OCI-LY7 (cell line): ENCODE data around the gene GALNT10. TPM values are rescaled to one million over a fixed set of nuclear protein-coding genes. Genes with fewer than 3 reads are reported as not detected.

Source experiments
- BruUV-seq: library from RNA; stranded (reverse); fragments of 400-500 nt; replicated peaks from 2 replicates; lab custom pipeline; 2021; lab: Mats Ljungman, UMichigan
- CTCF ChIA-PET: fragments of 300-600 bp; sonication (Branson Sonifier 250); formaldehyde crosslinking; loops from one replicate; lab custom pipeline; 2022; ENCODE audit warnings: antibody characterized with exemption; ENCODE audit not compliant: unreplicated experiment; lab: Charles Lee
- POLR2A ChIA-PET: fragments of 300-600 bp; sonication (Branson Sonifier 250); formaldehyde crosslinking; loops from one replicate; lab custom pipeline; 2022; ENCODE audit warnings: antibody characterized with exemption; lab: Charles Lee
- DNase-seq: peaks from one replicate; pipeline ENCODE4 v3.0.0-alpha.2; 2015; ENCODE audit warnings: low spot score
- H2AFZ ChIP-seq: fragments of 200-600 bp; sonication (generic), shearing (Covaris generic); 2 replicates; pipeline ENCODE4 v1.6.1; 2014; ENCODE audit warnings: mild to moderate bottlenecking, antibody characterized with exemption, low read length, moderate library complexity
- H3K27ac ChIP-seq: fragments of 200-600 bp; sonication (generic); 2 replicates; pipeline ENCODE4 v1.5.1; 2014; ENCODE audit warnings: mixed run types, low read depth, mild to moderate bottlenecking, moderate library complexity, low read length, inconsistent platforms; ENCODE audit not compliant: poor library complexity, severe bottlenecking
- H3K36me3 ChIP-seq: fragments of 200-600 bp; sonication (generic); 2 replicates; pipeline ENCODE4 v1.6.1; 2014; ENCODE audit warnings: mild to moderate bottlenecking, antibody characterized with exemption, low read length, moderate library complexity, mixed read lengths; ENCODE audit not compliant: insufficient read depth
- H3K4me1 ChIP-seq: fragments of 200-600 bp; sonication (generic); 2 replicates; pipeline ENCODE4 v1.5.1; 2014; ENCODE audit warnings: mild to moderate bottlenecking, low read length; ENCODE audit not compliant: insufficient read depth, poor library complexity, severe bottlenecking
- H3K4me2 ChIP-seq: fragments of 200-600 bp; sonication (generic); 2 replicates; pipeline ENCODE4 v1.6.1; 2014; ENCODE audit warnings: mild to moderate bottlenecking, low read length
- H3K4me3 ChIP-seq: fragments of 200-600 bp; sonication (generic); 2 replicates; pipeline ENCODE4 v1.5.1; 2014; ENCODE audit warnings: mild to moderate bottlenecking, low read depth, low read length; ENCODE audit not compliant: poor library complexity, severe bottlenecking
- H3K79me2 ChIP-seq: fragments of 200-600 bp; sonication (generic); 2 replicates; pipeline ENCODE4 v1.6.1; 2016; ENCODE audit warnings: low read depth, mild to moderate bottlenecking, low read length, moderate library complexity, mixed read lengths; ENCODE audit not compliant: insufficient read depth
- H3K9me2 ChIP-seq: fragments of 200-600 bp; sonication (generic); 2 replicates; pipeline ENCODE4 v1.6.1; 2016; ENCODE audit warnings: mild to moderate bottlenecking, low read length, mixed read lengths; ENCODE audit not compliant: insufficient read depth
- H3K9me3 ChIP-seq: fragments of 200-600 bp; sonication (generic); 2 replicates; pipeline ENCODE4 v1.6.1; 2014; ENCODE audit warnings: mild to moderate bottlenecking, mixed run types, low read length, mixed read lengths
- H4K20me1 ChIP-seq: fragments of 200-600 bp; sonication (generic); 2 replicates; pipeline ENCODE4 v1.6.1; 2014; ENCODE audit warnings: mild to moderate bottlenecking, antibody characterized with exemption, low read length, moderate library complexity, mixed read lengths; ENCODE audit not compliant: insufficient read depth
- CTCF ChIP-seq: fragments of 200-600 bp; sonication (generic); conservative IDR thresholded peaks from 2 replicates; pipeline ENCODE4 v1.5.1; 2014; ENCODE audit warnings: mild to moderate bottlenecking, antibody characterized with exemption, low read length, moderate library complexity, mixed read lengths
- EZH2phosphoT487 ChIP-seq: fragments of 200-600 bp; sonication (generic); IDR thresholded peaks from 2 replicates; pipeline ENCODE4 v1.6.1; 2018; ENCODE audit warnings: low read depth, borderline replicate concordance, mild to moderate bottlenecking, mixed run types, antibody characterized with exemption, low read length, moderate library complexity, mixed read lengths
- intact Hi-C: fragments of 100-400 bp; cut with micrococcal nuclease; formaldehyde crosslinking; loops from one replicate; pipeline ENCODE4 v1.10.0; 2022; ENCODE audit not compliant: unreplicated experiment
- total RNA-seq, 2 experiments: library from RNA; depleted of rRNA in 1 of 2; stranded (reverse); fragments of >200 nt in 1 of 2; shearing (Covaris generic) in 1 of 2; gene quantifications; 2 replicates each; pipeline ENCODE4 v1.2.3, GENCODE V29; 2014 to 2022

The GALNT10 gene
- total RNA-seq, 2 experiments from 2014 or later = 7.3 to 20.6 TPM

- no peaks in the 10 kb centered on the region for H3K79me2 ChIP-seq
- H2AFZ ChIP-seq = no peak overlapping the region
- no peaks in the 10 kb centered on the region; the same call in 1 of the 2 replicates for H4K20me1 ChIP-seq
- TF ChIP-seq CTCF (no peak), EZH2phosphoT487 (no peak)
- intact Hi-C loops = no loop called here
- H3K27ac ChIP-seq = no peak overlapping the region
- ChIA-PET POLR2A (no interaction called here), CTCF (no interaction called here)
- no peaks in the 10 kb centered on the region for H3K36me3 ChIP-seq
- H3K9me2 ChIP-seq = no peaks in the 10 kb centered on the region
- H3K4me2 ChIP-seq = peak overlapping the region; percentile 46
- no peak overlapping the region for H3K4me3 ChIP-seq
- no peaks in the 10 kb centered on the region for H3K9me3 ChIP-seq
- H3K4me1 ChIP-seq = peaks cover 16% of the 10 kb centered on the region
- BruUV-seq = no TSS peak
- DNase-seq = peak; percentile 54
These were observed 48.4 kb downstream of the GALNT10 start for GRCh38 chr5:154238776-154239481.

- H3K36me3 ChIP-seq = no peaks in the 10 kb centered on the region
- H4K20me1 ChIP-seq = no peaks in the 10 kb centered on the region; the same call in 1 of the 2 replicates
- no peak overlapping the region for H3K4me2 ChIP-seq
- H3K4me1 ChIP-seq = peaks cover 16% of the 10 kb centered on the region
- ChIA-PET CTCF (interaction anchor here (1.2 kb wide), 1 partner anchor 10 kb away, joined by 4 read pairs; no protein-coding TSS in a partner anchor), POLR2A (interaction anchor here (1.6 kb wide), 1 partner anchor 9 kb away, joined by 4 read pairs; no protein-coding TSS in a partner anchor)
- H3K9me3 ChIP-seq = no peaks in the 10 kb centered on the region
- no peak for DNase-seq
- intact Hi-C loops = no loop called here
- H3K79me2 ChIP-seq = no peaks in the 10 kb centered on the region
- H3K9me2 ChIP-seq = no peaks in the 10 kb centered on the region
- H3K4me3 ChIP-seq = no peak overlapping the region
- BruUV-seq = no TSS peak
- no peak for TF ChIP-seq EZH2phosphoT487
- TF ChIP-seq CTCF = no peak
- H2AFZ ChIP-seq = no peak overlapping the region
- no peak overlapping the region for H3K27ac ChIP-seq
These were observed 50.1 kb downstream of the GALNT10 start for GRCh38 chr5:154240595-154240994.

DNA sequence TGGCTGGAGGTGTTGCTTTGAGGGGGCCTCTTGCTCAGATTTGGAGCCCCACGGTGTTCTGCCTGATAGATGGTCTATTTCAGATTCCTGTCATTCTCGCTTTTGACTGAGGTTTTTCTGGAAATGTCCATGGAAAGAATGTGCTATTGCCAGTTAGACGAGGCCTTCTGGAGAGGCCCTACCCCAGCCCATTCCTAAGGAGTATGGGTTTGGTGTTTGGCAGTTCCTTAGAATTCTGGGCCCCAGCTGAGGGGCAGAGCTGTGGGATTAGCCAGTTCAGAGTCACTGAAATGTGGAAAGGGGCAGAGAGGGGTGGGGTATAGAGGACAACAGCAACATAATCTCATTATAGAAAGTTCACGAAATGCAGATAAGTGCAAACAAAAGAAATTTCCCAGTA lies 50.5 kb downstream of the GALNT10 start:
- Histone ChIP-seq H3K36me3 (no peaks in the 10 kb centered on the region), H3K4me3 (no peak overlapping the region), H3K4me1 (peaks cover 16% of the 10 kb centered on the region), H3K4me2 (no peak overlapping the region), H2AFZ (no peak overlapping the region), H3K79me2 (no peaks in the 10 kb centered on the region), H3K27ac (no peak overlapping the region), H3K9me3 (no peaks in the 10 kb centered on the region), H4K20me1 (no peaks in the 10 kb centered on the region; the same call in 1 of the 2 replicates), H3K9me2 (no peaks in the 10 kb centered on the region)
- ChIA-PET POLR2A (interaction anchor here (1.6 kb wide), 1 partner anchor 10 kb away, joined by 4 read pairs; no protein-coding TSS in a partner anchor), CTCF (interaction anchor here (1.2 kb wide), 1 partner anchor 11 kb away, joined by 4 read pairs; no protein-coding TSS in a partner anchor)
- no peak for DNase-seq
- BruUV-seq = no TSS peak
- no peak for TF ChIP-seq EZH2phosphoT487
- TF ChIP-seq CTCF = no peak
- intact Hi-C loops = no loop called here
